GM19455 (cell line): ENCODE results near the gene TMEM11.
"Not testable (repeated sequence)": the region's sequence is repeated elsewhere in the genome, so short reads cannot be mapped to it uniquely, and the experiment has no call there.

ENCODE experiments used
- ATAC-seq: cut with Tn5 transposase; IDR thresholded peaks from one replicate; pipeline ENCODE4 v1.9.1; 2021; ENCODE audit not compliant: unreplicated experiment

The TMEM11 gene

DNA sequence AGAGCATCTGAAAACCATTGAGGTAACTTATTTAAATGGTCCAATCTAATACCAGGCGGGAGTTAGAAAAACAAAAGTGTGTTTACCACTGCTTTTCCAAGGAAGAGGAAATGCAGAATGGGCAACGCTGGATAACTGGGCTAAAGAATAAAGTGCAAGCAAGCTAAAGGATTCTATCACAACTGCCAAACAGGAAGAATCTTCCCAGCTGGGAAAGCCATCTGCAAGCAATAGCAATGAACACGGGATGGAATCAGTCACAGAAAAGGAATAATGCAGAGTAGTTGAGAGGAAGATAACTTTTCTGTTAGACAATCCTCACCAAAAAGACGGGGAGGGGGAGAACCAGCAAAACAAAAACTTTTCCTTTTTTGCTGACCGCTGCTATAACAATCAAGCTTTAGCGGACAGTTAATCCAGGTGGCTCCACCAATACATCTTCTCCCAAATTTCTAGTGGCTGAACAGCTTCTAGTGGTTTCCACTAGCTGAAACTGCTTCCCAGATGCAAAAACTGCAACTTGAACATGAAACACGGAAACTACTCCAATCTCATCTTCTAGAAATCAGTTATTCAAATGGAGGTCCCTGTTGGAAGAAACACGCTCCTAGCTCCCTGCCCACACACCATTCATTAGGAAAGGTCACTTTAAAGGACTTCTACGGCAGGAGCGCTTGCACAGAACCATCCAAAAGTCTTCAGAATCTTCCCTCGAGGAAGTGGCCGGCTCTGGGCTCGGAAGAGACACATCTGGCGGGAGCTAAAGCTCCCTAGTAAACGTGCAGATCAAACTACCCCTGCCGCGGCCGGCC, 929 bp downstream of the TMEM11 start:
- ATAC-seq = no peak

DNA sequence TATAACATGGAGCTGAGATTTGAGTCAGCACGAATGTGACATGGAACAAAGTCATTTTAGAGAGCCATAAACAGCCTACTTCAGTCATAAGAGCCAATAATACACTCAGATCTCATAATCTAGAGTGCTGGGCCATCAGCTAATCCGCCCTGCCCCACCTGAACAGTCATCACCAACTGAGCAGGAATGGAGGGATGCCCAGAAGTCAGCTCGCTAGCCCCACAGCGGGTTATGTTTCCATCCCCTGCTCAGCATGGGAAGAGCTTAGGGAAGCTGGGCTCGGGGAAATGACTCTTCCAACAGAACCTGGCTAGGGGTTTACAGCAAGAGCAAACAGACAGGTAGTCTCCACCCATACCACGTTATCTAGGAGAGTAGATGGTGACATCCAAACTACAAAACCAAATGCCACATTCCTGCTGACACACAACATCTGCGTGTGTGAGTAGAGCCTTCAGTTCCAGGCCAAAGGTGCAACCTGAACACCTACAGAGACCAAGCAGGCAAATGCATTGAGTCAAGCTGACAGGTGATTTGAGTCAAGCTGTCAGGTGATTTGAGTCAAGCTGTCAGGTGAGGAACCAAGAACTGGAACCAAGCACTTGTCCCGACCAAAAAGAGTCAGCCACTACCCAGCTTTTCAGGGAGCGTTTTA, 2.0 kb downstream of the TMEM11 start:
- no peak for ATAC-seq

DNA sequence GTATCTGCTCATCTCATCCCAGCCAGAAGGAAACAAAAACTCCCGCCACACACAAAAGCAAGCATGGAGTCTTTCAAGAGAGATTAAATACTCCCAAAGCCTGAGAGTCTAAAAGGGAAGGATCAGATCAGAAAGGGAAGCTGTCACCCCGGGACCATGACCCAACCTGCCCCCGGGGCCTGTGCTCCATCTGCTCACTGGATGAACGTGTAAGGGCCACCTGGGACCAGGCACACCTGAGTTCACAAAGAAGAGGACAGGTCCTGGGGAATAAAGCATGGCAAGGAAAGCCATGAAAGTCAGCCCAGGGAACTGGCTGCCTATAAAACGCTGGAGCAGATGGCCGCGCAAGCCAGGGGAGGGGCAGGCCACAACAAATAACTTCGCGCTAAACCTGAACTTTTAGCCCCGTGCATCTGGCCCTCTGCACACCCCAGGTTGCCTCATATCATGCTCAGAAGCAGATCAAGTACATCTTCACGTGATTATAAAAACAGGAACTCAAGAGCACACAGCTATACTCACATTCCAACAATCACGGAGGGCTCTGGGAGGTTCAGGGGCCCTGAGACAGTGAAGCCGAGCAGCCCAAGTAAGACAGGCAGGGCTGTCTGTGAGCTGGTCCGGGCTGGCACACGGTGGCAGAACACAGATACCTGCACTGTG, 3.4 kb downstream of the TMEM11 start:
- no peak for ATAC-seq

DNA sequence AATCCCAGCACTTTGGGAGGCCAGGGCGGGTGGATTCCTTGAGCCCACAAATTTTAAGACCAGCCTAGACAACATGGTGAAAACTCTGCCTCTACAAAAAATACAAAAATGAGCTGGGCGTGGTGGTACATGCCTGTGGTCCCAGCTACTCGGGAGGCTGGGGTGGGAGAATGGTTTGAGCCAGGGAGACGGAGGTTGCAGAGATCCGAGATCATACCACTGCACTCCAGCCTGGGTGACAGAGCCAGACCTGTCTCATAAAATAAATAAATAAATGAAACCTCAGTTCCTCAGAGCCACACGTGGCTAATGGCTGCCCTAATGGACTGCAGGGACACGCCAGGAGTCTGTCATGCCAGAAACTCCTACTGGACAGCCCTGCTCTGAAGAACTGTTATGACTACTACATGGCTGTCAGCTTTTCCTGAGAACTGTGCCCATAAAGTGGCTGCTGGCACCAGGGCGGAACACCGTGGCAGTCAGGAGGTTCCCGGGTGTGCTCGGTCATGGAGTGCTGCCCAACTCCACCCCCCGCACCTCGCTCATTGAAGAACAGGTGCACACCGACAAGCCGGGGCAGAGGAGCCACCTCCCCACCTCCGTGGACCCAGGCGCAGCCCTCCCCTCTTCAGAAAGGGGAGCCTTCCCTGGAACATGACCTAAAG, 4.3 kb downstream of the TMEM11 start:
- no peak for ATAC-seq

DNA sequence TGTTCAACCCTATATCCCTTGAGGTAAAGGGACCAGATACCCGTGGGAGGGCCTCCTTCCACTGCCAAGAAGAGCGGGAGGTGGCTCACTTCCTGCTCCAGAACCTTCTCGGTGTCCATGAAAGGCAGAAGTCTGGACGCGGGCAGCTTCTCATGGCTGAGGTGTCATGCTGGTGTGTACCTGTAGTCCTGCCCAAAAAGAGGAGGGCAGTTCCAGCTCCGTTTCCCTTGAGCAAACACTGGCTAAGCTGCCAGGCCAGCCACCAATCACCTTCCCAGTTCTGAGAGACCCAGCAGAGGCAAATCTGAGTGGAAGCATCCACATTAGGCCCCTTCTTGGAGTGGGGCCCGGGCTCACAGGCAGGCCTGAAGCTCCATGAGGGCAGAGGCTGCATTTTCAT, 5.6 kb downstream of the TMEM11 start:
- ATAC-seq = no peak

DNA sequence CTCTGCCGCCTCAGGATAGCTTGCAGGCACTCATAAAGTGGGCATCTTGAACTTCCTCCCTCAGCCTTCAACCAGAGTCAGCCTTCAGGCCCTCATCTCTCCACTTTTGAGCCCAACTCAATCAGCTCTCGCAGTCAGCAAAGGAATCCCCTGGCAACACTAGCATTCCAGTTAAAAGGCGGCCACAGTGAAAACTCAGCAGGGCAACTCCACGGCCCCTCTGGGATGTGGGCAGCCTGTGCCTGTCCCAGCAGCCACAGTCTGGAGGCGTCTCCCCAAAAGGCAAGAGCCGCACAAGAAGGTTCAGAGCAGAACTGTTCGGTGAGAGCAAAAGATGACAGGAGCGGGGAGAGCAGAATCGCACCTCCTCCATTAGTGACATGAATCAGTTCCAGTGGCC, 9.0 kb downstream of the TMEM11 start:
- ATAC-seq = no peak

DNA sequence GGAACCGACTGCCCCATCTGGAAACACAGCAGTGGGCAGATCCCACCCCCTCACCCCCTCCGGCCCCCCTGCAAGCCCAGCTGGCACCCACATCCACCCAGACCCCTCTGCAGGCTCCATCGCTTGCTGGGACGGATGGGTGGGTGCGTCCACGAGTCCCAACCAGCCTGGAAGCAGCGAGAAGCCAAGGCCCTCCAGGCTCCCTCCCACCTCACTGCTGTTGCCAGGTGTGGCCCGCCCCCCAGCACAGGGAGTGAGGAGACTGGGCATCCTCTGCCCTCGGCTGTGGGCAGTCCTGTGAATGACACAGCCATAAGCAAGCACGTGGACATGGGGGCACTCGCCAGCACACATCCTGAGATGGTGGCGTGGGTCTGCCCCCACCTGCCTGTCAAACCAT, 11.4 kb downstream of the TMEM11 start:
- ATAC-seq = no peak

DNA sequence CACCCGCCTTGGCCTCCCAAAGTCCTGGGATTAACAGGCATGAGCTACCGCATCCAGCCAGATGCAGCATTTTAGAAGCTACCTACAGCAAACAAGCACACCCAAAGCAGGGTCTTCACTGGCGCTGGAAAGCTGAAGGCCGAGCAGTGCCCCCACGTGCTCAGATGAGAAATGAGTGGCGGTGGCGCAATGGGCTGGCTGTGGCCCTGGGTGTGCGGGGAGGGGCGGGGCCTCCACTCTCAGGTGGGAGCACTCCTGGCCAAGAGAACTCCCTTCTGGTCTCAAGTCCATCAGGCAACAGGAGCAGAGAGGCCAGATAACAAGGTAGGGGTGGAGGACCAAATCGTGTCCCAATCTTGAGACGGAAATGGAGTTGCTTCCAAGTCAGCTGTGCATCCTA, 12.1 kb downstream of the TMEM11 start:
- no peak for ATAC-seq

DNA sequence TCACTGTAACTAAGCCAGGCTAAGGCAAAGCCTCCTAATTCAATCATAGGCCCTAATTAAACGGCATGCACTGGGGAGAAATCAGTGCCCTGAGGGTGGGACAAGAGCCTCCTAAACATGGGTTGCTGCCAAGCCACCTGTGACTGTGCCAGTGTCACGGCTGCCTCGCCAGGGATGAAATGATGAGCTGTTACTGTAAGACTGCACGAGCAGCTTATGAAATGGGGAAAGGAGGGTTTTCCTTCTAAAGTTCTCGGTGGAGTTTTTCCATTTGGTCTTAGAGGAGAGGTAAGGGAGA, 12.7 kb downstream of the TMEM11 start:
- no peak for ATAC-seq

DNA sequence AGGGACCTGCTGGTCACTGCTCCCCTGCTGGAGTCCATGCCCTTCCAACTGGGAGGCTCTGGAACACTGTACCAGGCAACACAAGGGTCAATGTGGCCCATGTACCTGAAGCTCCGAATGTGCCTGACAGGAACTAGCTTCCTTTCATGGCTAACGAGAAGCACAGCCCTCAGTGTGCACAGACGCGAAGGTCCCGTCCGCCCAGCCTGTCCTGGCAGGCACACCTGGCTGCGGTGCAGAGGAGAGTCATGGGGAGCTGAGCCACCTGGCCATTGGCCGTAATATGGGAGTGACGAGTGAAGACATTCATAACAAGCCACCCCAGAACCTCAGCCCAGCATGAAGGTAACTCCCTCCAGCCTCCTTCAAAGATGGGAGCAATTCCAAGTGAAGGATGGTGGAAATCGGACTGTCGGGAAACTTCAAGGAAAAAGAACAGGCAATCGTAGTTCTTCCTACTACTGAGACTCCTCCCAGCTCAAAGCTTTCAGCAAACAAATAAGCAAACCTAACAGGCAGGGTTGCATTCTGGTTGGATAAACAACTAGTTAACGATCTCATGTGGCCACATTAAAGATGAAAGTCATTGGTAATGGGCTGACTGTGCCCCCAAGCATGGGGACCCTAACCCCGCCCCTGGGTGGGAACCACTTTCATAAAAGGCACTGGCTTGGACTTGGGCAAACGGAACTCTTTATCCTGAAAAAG, 13.2 kb downstream of the TMEM11 start:
- ATAC-seq = no peak

DNA sequence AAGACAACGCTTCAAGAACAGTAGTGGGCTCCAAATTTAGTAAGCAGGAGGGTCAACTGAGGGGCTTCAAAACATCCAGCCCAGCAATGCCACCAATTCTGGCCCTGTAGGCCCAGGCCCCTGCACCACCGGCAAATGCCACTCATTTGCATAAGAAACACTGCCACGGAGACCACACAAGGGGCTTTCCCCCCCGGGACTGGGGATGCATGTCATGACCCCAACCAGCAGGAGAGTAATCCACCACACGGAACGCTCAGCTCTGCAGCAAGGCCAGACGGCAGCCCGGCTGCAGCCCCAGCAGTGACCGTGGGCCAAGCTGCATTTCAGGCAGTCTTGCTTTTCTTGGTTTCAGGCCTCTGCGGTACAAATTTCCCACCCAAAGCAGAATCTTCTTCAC, 14.1 kb downstream of the TMEM11 start:
- no peak for ATAC-seq

DNA sequence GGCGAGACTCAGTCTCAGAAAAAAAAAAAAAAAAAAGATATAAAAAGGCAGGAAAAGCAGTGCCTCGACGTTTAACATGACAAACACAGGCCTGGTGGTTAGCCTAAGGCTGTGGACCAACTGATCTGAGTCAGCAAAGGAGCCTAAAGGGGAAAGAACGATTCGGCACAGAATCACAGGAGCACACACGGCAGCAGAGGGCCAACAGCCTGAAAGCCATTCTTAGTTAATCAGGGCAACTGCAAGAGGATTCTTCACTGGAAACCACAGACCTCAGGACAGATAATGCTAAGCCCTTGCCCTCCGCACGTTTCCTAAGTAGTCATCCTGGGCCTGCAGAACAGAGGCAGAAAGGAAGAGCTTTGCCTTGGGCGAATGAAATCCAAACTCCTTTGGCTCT, 14.7 kb downstream of the TMEM11 start:
- ATAC-seq = no peak

DNA sequence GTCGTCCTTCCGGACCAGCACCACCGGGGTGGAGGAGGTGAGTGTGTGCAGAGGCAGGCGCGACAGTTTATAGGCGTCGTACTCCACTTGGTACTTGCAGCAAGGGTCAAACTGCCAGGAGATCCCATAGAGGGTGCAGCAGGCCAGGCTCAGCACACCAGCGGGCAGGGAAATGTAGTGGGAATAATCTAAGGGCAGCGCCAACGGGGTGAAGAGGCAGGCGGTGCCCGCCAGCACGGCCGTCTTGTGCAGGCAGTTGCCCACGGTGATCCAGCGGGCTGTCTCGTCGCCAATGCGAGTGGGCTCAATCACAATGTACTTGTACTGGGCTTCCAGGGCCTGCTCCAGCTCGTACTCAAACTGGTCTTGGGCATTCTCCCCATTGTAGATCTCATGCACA, 15.6 kb downstream of the TMEM11 start:
- no peak for ATAC-seq

DNA sequence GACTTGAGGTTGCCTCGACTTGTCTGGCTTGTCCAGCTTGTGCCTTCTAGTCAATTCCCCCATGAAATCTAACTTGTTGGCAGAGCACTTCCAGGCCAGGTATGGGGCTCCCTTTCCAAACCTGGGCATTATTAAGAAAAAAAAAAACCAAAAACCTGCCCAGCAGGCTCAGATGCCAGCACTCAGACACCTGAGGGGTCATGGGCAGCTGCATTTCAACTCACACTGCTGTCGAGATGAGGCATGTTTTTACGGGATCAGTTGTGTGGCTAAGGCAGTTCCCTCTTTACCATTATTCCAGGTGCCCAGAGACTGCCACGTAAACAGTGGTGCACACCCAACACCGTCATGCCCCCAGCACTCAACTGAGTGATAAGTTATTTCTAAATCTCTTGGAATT, 17.8 kb downstream of the TMEM11 start:
- ATAC-seq = no peak

DNA sequence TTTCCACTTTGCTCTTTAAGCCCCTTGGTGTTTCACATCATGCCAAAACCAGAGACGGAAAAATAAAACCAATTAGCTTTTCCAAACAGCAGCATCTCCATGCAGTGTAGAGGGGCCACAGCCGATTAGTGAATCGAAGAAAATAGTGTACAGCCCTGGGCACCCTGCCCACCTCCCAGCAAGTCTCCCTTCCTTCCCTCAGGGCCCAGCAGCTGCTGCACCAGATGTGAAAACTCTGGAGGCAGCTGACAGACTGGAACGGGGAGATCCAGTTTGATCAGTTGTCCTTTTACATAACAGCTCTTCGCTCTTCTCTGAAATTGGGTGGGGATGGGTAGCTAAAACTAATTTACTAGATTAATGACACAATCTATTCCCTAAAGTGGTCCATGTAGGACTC, 19.3 kb downstream of the TMEM11 start:
- no peak for ATAC-seq

DNA sequence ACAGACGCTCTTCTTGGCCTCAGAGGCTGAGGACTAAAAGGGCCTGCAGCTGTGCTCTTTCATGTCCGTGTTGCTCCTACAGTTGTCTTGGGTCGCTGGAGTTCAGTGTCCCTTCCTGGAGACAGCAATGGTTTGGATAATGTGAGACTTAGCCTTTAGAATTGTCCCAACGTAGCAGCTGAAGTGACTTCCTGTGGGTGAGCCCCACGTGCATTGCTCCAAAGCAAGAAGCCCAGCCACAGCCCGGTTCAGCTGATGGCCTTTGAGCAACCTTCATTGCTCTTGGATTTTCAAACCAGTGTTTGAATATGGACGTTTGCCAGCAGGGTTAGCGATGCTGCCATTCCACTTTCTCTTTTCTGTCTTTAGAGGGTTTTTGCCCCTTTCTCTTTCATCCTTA, 19.7 kb downstream of the TMEM11 start:
- no peak for ATAC-seq

DNA sequence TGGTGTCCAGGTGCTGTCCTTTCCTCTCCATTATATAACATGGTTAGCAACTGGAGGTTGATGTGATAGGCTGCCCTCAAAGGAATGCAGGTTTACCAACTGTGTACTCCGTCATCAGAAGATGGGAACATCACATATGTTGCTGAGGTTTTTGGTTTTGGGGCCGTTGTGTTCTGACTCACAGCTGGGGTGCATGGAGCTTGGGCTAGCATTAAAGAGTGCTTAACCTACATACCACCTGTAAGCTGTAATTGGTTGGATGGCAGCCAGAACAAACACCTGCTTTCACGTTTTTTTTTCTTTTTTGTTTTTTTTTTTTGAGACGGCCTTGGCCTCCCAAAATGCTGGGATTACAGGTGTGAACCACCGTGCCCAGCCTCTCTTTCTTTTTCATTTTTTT, 20.9 kb downstream of the TMEM11 start:
- no peak for ATAC-seq

DNA sequence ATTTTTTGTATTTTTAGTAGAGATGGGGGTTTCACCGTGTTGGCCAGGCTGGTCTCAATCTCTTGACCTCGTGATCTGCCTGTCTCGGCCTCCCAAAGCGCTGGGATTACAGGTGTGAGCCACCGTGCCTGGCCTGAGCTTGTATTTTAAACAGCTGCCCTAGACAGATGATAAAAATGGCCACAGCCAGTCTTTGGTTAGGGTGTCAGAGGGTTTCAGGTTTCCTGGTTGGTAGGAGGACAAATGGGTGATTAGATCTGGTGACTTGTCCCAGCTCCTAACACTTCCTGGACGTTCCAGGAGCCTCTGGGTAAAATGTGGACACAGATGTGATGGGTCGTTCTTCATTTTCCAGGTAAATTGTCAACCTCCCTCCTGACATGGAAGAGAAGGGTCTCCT, 21.5 kb downstream of the TMEM11 start:
- ATAC-seq = not testable (repeated sequence)

DNA sequence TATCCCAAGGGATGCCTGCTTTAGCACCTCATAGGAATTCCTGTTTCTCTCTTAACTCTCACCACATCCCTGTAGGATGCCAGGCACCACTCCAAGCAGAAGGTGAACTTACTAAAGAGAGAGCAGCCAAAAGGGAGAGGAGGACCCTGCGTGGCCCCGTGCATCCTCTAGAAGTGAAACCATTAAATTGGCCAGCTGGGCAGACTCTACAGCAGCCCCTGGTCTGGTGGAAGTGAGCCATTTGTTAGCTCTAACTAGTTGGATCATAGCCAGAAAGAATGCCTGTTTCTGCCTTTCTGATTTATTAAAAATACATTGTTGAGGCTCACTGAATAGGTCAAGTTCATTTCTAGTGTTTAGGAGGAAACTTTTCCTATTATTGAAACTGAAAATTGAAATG, 22.3 kb downstream of the TMEM11 start:
- no peak for ATAC-seq

DNA sequence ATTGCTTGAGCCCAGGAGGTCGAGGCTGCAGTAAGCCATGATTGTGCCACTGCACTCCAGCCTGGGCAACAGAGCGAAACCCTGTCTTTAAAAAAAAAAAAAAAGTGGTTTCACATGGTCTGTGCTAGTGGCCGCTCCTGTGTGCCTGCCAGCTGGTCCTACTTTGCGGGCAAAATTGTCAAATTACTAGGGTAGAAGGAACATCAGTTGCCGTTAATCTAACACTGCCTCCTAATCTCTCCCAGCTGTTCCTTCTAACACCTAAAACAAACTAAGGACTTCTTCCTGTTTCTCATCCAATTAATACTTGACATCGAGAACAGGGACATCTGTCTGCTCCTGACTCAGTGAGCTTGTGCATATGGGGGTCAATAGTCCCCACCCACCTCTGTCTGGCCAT, 23.9 kb downstream of the TMEM11 start:
- no peak for ATAC-seq

DNA sequence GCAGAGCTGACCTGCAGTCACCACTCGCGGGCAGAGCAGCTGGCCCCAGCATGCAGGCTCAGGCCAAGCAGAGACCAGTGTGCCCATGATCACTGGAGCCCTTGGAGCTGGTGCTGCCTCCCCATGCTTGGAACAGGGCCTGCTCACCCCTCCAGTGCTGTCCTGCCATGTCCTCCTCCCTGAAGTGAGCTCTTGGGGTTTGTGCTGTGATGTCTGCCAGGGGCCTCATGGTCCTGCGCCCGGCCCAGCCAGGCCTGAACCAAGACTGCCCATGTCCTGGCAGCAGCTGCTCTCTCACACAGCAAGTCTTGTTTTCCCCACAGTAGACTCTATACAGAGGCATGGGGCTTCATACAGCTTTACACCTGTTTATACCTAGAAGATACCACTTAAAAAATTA, 24.6 kb downstream of the TMEM11 start:
- ATAC-seq = no peak
